Breast epithelium (tissue), 3 donors: Measurements from ENCODE around the gene PRDM2.

Source experiments
- POLR2A ChIP-seq: fragments of 450-650 bp; IDR thresholded peaks from one replicate; pipeline ENCODE4 v1.6.1; 2016; ENCODE audit warnings: antibody characterized with exemption, mild to moderate bottlenecking, moderate library complexity
- POLR2AphosphoS5 ChIP-seq, 3 donors: sonication (generic); formaldehyde crosslinking; IDR thresholded peaks; one replicate each; pipeline ENCODE4 v1.6.1; 2017; ENCODE audit warnings: antibody characterized with exemption in 3 of 3
- TF ChIP-seq, protein P1 (sequence below), 3 donors: fragments of 450-650 bp; IDR thresholded peaks; one replicate each; pipeline ENCODE4 v1.5.1; 2016 to 2017; ENCODE audit warnings: antibody characterized with exemption in 3 of 3, mild to moderate bottlenecking in 3 of 3, moderate library complexity in 3 of 3

- TF ChIP-seq, protein P1, sequence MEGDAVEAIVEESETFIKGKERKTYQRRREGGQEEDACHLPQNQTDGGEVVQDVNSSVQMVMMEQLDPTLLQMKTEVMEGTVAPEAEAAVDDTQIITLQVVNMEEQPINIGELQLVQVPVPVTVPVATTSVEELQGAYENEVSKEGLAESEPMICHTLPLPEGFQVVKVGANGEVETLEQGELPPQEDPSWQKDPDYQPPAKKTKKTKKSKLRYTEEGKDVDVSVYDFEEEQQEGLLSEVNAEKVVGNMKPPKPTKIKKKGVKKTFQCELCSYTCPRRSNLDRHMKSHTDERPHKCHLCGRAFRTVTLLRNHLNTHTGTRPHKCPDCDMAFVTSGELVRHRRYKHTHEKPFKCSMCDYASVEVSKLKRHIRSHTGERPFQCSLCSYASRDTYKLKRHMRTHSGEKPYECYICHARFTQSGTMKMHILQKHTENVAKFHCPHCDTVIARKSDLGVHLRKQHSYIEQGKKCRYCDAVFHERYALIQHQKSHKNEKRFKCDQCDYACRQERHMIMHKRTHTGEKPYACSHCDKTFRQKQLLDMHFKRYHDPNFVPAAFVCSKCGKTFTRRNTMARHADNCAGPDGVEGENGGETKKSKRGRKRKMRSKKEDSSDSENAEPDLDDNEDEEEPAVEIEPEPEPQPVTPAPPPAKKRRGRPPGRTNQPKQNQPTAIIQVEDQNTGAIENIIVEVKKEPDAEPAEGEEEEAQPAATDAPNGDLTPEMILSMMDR (IDR thresholded peaks at IDR 0.05), result no peak
- TF ChIP-seq POLR2A (no peak), POLR2AphosphoS5 (IDR thresholded peaks at IDR 0.05) (no peak)
These were observed 69.8 kb downstream of the PRDM2 start for GRCh38 chr1:13769830-13770229.
